HL-60 (cell line): Measurements from ENCODE around the gene PRKAG2.

Source experiments
- DNase-seq, 2 experiments: peaks; one replicate each; pipeline ENCODE4 v3.0.0-alpha.2; 2010 to 2020; ENCODE audit warnings: low read depth in 1 of 2, low spot score in 1 of 2
- H3K27ac ChIP-seq: fragments of 250-450 bp; sonication (Bioruptor Pico); replicated peaks from 2 replicates; pipeline ENCODE4 v1.5.1; 2020; ENCODE audit warnings: mild to moderate bottlenecking, moderate library complexity
- H3K27me3 ChIP-seq: fragments of 250-450 bp; sonication (Bioruptor Pico); 2 replicates; pipeline ENCODE4 v1.5.1; 2021; ENCODE audit warnings: mild to moderate bottlenecking, moderate library complexity; ENCODE audit not compliant: insufficient read depth, poor library complexity, severe bottlenecking
- H3K4me3 ChIP-seq: replicated peaks from 2 replicates; pipeline ENCODE4 v1.5.1; 2011; ENCODE audit warnings: mild to moderate bottlenecking, control low read depth, low read length; ENCODE audit not compliant: insufficient read depth
- CTCF ChIP-seq: IDR thresholded peaks from one replicate; pipeline ENCODE4 v1.5.1; 2011; ENCODE audit warnings: low read length, control low read depth, inconsistent platforms; ENCODE audit not compliant: insufficient read depth
- GABPA ChIP-seq: IDR thresholded peaks from 2 replicates; pipeline ENCODE4 v1.6.1; 2012; ENCODE audit warnings: low read depth
- POLR2AphosphoS5 ChIP-seq: IDR thresholded peaks from 2 replicates; pipeline ENCODE4 v1.6.1; 2012; ENCODE audit warnings: low read depth
- REST ChIP-seq: IDR thresholded peaks from 2 replicates; pipeline ENCODE4 v1.6.1; 2012; ENCODE audit warnings: low read depth; ENCODE audit not compliant: insufficient replicate concordance
- SPI1 ChIP-seq: IDR thresholded peaks from 2 replicates; pipeline ENCODE4 v1.6.1; 2012; ENCODE audit warnings: low read depth, mild to moderate bottlenecking, borderline replicate concordance

Gene PRKAG2

GRCh38 chr7:151591866-151592265 lies 285.0 kb downstream of the PRKAG2 start:
- Histone ChIP-seq H3K27ac (no peak overlapping the region), H3K27me3 (no peaks in the 10 kb centered on the region), H3K4me3 (no peak overlapping the region)
- no peak for DNase-seq
- TF ChIP-seq GABPA (no peak), SPI1 (no peak), POLR2AphosphoS5 (no peak), REST (no peak), CTCF (no peak)

- DNase-seq, result no peak
- Histone ChIP-seq H3K27me3 (no peaks in the 10 kb centered on the region), H3K4me3 (no peak overlapping the region), H3K27ac (no peak overlapping the region)
- TF ChIP-seq REST (no peak), GABPA (no peak), POLR2AphosphoS5 (no peak), CTCF (no peak), SPI1 (no peak)
These were observed 285.8 kb downstream of the PRKAG2 start for GRCh38 chr7:151590850-151591771.

- Histone ChIP-seq H3K27me3 (no peaks in the 10 kb centered on the region), H3K27ac (no peak overlapping the region), H3K4me3 (no peak overlapping the region)
- no peak for DNase-seq
- TF ChIP-seq SPI1 (no peak), POLR2AphosphoS5 (no peak), GABPA (no peak), REST (no peak), CTCF (no peak)
These were observed 286.7 kb downstream of the PRKAG2 start for GRCh38 chr7:151590071-151590849.
